Choroid plexus epithelial cell (primary cell): ENCODE measurements around the gene CHST12.

ENCODE experiments used
- DNase-seq: peaks from one replicate; pipeline ENCODE4 v3.0.0-alpha.2; 2010; ENCODE audit warnings: low read depth
- H3K4me3 ChIP-seq: 2 replicates; pipeline ENCODE4 v1.5.1; 2011; ENCODE audit warnings: low read depth, mild to moderate bottlenecking, control low read depth, low read length, moderate library complexity
- CTCF ChIP-seq: conservative IDR thresholded peaks from 2 replicates; pipeline ENCODE4 v1.5.1; 2011; ENCODE audit warnings: low read depth, mild to moderate bottlenecking, control low read depth, inconsistent platforms, low read length, moderate library complexity

CHST12 gene

DNA sequence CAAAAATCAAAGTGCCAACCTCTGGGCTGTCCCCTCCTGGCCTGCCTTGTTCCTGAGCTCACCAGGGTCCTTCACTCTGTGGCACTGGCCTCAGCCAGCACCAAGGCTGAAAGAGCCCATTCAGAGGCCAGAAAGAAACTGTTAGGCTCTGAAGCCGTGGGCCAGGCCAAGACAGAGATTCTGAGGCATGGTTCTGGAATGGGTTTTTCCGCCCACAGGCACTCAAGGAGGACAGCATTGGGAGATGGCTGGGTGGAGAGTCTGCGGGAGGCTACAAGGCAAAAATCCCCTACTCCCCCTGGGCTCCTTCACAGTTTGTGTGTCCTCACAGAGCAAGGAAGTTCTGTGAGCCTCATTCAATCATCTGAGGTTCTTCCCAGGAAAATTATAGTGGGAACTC lies 41.1 kb downstream of the CHST12 start:
- H3K4me3 ChIP-seq = no peak overlapping the region
- TF ChIP-seq CTCF = no peak
- DNase-seq = peak; percentile 81

- no peak for DNase-seq
- no peak overlapping the region for H3K4me3 ChIP-seq
- peak; percentile 7 for TF ChIP-seq CTCF
Observed at GRCh38 chr7:2445047-2445446, 41.6 kb downstream of the CHST12 start.

- no peak overlapping the region for H3K4me3 ChIP-seq
- TF ChIP-seq CTCF = no peak
- no peak for DNase-seq
Observed at GRCh38 chr7:2445898-2446555, 42.6 kb downstream of the CHST12 start.

- no peak overlapping the region for H3K4me3 ChIP-seq
- DNase-seq = no peak
- no peak for TF ChIP-seq CTCF
Observed at GRCh38 chr7:2446676-2447075, 43.3 kb downstream of the CHST12 start.

DNA sequence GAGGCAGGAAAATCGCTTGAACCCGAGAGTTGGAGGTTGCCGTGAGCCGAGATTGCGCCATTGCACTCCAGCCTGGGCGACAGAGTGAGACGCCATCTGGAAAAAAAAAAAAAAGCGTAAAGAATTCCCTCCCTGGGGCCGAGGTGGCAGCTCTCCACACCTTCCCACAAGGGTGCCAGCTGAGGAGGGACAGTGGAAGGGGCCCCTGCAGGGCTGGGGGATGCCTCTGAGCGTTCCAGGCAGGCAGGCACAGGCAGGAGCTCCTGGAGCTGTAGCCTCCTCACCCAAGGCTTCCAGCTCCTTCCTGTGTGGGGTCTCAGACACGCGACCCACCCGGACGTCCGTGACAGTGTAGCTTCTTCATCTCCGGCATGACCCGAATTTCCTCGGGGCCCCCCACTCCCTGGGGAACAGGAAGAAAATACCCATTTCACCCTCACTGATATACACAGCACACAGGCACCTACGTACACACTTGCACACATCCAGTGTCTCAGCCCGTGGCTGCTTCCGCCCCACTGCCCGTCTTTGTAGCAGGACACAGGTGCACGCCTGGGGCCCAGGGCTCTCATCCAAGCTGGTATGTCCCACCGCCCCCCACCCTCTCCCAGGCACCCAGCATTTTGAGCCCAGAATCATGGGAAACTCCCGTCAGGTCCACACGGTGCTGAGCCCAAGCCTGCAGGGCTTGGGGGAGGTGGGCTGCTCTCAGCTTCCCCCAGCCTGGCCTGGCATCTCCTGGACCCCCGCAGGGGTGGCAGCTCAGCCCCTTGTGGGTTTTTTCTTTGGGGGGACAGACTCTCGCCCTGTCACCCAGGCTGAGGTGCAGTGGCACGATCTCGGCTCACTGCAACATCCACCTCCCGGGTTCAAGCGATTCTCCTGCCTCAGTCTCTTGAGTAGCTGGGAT lies 47.0 kb downstream of the CHST12 start:
- H3K4me3 ChIP-seq = no peak overlapping the region
- DNase-seq = no peak
- no peak for TF ChIP-seq CTCF

- peak; percentile 87 for TF ChIP-seq CTCF
- peak overlapping the region; percentile 41 for H3K4me3 ChIP-seq
Observed at GRCh38 chr7:2451171-2452073, 48.0 kb downstream of the CHST12 start.

More at GRCh38 chr7:2451171-2452073, 48.0 kb downstream of the CHST12 start:
- DNase-seq = peak; percentile 73
